Activated CD4-positive, alpha-beta T cell treated with anti-CD3 and anti-CD28 coated beads, Interleukin-10, Interleukin-2, amounts not matched to agents 100 ng/mL and 50 ng/mL, durations not matched to agents 16 hours and 8 hours (primary cell): ENCODE results near the gene HOXC9.

Experiments used
- DNase-seq: peaks from one replicate; pipeline ENCODE4 v3.0.0-alpha.2; 2020

Gene HOXC9

GRCh38 chr12:54015018-54015931 lies 15.3 kb downstream of the HOXC9 start:
- no peak for DNase-seq

GRCh38 chr12:54016051-54016450 lies 16.1 kb downstream of the HOXC9 start:
- no peak for DNase-seq

- DNase-seq = no peak
These were observed 16.6 kb downstream of the HOXC9 start for GRCh38 chr12:54016478-54016964.

- DNase-seq = no peak
These were observed 17.2 kb downstream of the HOXC9 start for GRCh38 chr12:54017027-54017788.

GRCh38 chr12:54017878-54018467 lies 18.0 kb downstream of the HOXC9 start:
- DNase-seq = peak; percentile 85

DNA sequence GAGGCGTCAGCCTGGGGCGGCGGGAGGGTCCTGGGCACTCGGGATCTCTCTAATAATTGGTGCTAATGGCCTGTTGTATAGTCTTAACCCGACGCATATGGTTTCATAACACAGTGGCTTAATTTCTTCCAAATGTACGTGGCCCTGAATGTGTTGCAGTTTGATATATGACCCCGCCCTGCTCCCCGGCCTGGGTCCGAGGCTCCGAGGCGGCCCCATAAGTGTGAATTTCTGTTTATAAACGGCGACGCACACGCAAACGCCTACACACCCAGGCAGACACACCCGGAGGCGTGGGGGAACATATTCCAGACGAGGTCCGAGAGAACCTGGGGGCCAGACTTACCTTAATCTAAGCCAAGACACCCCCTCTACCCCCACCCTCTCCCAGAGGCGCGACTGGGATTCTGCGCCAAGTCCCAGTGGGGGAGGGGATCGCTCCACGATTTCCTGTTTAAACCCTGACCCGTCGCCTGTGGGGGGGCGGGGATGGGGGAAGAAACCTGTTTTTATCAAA lies 18.6 kb downstream of the HOXC9 start:
- no peak for DNase-seq

DNA sequence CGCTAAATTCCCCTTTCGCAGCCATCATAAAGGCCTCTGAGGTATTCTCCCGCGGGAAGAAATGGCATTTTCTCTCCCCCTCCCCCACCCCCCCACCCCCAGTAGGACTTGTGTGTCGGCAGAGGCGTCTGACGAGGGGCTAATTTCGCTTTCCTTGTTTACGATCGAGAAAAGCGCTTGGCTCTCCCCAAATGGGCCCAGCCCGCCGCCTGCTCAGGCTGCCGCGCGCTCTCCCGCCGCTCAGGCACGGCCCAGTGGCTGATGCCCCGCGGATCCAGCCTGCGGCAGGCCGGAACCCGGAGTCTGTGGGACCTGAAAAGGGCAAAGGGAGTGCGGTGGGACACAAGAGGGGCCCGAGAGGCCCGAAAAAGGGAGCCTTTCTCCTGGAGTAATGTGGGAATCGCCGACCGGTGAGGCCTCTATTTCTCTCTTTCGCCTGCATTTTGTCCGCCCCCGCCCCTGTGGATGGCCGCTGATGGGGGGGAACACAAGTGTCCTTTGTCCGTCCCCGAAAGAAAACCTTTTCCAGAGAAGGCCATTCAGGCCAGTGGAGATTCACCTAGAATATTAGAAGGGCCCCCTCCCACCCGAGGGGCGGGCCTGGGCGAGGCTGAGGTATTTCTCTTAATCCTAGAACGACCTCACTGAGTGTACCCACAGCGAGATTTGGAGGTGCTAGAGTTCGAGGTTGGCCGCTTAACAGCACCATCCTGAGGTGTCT lies 19.3 kb downstream of the HOXC9 start:
- no peak for DNase-seq

- DNase-seq = no peak
These were observed 20.1 kb downstream of the HOXC9 start for GRCh38 chr12:54019924-54020590.

DNA sequence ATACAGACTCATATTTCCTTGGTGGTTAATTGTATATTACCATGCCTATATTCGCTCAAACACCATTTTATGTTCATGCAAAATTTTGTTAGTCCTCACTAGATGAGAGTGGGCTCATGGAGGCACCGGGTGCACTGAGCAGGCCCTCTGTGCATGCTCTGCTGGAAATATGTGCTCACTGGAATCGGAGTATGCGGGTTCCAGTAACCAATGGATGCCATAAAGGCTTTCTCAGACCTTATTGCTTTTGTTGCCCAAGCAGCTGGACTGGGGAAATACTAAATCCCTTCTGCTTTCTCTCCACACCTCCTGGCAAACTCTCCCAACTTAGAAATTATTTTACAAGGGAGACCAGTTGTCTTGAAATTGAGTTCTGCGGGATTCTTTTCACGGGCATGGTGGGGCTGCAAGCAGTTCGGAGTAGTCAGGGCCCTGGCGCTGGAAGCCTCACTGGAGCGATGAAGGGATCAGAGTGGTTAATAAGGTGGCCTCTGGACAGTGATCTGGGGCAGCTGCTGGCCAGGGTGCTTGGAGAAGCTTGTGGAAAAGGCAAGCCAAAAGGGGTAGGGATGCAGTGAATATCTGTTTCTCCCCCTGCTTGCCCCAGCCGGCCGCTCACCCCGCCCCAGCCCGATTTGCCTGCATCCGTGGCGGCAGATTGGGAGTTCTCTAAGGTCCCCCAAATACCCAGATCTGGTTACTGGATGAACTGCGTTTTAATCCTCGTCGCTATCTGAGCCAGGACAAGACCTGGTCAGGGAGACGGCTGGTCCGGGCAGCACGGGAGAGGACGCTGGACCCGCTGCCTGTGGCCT lies 20.8 kb downstream of the HOXC9 start:
- no peak for DNase-seq

DNA sequence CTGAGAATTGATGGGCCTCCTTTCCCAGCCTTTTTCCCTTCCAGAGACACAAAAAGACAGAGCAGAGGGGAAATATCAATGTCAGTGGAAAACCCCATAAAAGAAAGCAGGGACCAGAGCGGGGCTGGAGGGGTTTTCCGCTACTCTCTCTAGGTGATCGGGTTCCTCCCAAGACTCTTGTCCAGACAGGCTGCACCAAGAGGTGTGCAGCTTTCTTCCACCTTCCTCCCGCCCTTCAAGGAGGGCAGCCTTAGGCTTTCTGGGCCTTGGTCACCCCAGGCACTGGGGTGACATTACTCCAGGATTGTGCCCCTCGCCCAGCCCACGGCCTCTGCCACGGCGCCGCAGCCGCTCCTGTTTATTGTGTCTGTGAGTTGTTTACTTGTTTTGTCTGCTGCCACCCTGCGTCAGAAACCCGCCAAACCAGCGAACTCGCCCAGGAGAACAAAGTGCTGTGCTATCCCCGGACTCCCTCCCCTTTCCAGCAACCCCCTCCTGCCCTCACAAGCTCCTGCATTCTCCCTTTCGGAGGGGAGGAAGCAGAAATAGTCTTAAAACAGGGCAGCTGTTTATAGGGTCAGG lies 21.6 kb downstream of the HOXC9 start:
- DNase-seq = no peak

DNA sequence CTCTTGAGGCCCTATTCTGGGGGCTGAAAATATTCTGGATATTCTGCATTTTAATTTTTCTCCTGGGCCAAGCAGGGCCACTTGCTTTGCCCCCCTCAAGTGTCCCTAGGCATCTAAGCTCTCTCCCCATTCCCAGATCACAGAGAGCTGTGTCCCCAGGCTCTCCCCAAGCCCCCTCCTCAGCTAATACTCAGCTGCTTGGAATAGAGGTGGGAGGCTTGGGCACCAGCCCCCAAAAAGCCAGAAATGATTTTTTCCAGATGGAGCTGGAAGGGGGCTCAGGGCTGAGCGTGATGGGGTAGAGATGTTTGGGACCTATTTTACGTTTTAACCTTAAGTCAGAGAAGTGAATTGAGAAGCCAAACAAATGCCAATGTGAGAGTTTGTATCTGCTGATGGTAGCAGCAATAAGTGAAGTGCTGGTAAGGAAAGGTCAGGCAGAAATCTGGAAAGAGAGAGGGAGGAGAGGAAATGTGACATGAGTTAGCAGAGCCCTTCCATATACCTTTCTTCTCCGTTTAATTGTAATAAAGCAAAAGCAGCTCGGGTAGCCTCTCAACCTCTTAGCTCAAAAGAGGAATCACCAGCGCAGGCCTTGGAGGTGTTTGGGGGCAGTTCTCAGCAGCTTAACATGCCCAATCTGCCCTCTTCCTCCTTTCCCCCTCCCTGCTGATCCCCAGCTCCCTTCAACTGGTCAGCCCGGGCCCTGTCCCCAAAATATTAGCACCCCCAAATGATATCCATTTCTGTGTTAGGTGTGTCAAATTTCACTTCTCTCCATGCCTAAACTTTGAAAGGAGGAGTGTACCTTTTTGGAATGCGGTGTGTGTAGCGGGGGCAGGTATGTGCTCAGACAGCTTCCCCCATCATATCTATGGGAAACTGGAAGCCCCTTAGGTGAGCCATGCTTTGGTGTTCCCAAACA lies 23.3 kb downstream of the HOXC9 start:
- DNase-seq = no peak

DNA sequence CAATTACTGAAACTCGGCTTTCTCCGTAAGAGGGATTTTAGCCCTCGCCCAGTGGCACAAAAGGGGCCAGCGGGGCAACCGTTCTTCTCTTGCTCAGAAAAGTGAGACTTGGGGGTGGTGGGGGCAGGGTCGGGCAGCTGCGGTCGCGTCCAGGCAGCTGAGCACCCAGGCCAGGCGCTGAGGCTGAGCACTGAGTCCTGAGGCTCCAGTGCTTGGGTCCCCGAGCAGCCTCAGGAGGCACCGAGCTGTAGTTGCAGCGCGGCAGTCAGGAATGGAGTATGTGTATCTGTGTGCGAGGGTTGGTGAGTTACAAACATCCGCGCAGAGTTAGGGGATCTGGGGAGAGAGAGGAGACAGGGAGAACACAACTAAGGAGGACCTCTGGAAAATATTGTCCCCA lies 24.2 kb downstream of the HOXC9 start:
- no peak for DNase-seq

DNA sequence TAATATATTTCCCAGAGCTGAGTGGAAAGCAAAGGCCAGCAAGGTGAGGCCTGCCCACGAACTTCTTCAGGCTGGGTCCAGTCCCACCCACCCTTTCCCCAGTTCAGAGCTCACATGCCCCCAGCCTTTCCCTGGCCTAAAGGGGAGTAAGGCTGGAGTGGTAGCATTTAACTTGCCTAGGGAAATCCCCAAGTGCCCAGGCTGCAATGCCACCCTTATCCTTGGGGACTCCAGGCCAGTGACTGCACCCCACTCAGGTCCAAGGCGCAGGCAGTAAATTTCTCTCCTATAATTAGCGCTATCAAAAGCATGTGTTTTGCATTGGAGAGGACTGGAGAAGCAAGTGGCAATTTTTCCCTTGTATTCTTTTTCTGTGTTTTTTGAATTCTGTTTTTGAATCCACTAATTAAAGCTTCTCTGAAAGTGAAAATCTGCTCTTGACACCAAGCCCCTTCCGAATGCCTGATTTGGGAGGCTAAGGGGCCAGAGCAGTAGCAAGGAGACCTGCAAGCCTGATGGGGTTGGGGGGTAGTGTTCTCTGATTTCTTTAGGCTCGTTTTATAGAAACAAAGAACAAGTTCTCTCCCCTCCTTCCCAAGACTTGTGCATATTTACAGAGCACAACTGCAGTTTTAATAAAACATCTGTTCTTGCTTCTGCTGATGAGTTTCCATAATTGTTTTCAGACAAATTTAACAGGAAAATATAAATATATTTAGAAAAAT lies 24.8 kb downstream of the HOXC9 start:
- no peak for DNase-seq

DNA sequence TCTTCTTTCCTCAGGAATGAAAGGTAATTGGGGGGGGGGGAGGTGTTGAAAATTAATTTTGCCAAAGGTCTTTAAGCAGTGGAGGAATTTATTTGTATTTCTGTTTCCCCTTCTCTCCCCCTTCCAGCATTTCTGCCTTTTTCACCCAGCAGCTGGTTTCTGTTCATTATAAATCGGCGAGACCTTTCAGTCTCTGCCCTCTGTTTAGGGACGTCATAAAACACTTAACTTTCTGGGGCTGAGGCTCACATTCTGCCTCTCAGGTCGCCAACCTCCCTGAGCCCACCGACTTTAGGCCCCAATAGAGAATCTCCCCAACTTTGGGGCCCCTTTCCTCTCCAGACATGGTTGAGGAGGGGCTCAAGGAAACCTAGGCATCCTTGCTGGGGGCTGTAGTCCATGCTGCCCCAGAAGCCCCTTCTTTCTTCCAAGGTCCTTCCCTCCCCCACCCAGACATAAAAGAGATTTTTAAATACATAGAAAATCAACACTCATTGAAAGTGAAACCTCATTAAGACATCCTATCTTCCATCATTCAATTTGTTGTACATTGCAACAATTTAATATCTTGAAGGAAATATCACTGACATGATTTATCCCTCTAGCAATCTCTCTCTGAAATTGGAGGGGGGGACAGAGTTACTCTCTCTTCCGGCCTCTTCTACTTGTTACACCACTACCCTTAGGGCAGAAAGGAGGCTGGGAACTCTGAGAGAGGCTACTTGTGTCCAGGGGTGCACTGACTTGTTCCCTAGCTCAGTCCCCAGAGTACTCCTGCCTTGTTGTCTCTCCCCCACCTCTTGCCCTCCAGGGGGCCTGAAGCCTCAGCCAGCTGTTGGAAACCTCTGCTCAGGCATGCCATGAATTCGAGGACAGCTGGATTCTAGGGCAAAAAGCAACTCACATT lies 25.8 kb downstream of the HOXC9 start:
- DNase-seq = no peak

GRCh38 chr12:54026640-54027441 lies 26.9 kb downstream of the HOXC9 start:
- DNase-seq = no peak

DNA sequence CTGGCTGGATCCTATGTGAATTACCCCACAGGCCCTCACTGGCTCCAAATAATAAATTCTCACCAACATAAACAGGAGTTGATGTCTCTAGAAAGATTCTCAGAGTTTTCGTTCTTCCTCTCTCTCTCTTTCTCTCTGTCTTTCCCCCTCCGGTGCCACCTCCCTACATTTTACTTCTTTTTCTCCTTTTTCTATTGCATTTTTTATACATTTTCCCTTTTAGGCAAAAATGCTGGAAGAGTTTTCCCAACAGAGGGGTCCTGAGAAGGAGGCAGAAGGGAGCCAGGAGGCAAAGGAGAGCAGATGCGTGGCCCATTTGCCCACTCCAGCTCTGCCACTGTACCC lies 27.5 kb downstream of the HOXC9 start:
- no peak for DNase-seq
